ENCODE data around the gene ST8SIA1. TPM values are rescaled to one million over a fixed set of nuclear protein-coding genes. Genes with fewer than 3 reads are reported as not detected.

The ST8SIA1 gene
- polyA plus RNA-seq, 1 of the 3 experiments (the other 2 are of a cell fraction), result 0.12 TPM

- no peak overlapping the region for H2AFZ ChIP-seq (ENCODE audit: low read depth)
- CTCF ChIA-PET, result no interaction called here
- no peaks in the 10 kb centered on the region for H4K20me1 ChIP-seq (ENCODE audit: insufficient read depth)
- POLR2A ChIA-PET, result no interaction called here
- H3K79me2 ChIP-seq (ENCODE audit: insufficient read depth), result no peaks in the 10 kb centered on the region
- no peaks in the 10 kb centered on the region for H3K9me2 ChIP-seq
- no peaks in the 10 kb centered on the region for H3K4me1 ChIP-seq (ENCODE audit: control insufficient read depth in 1 of 2, insufficient read depth in 2 of 2, low read depth in 1 of 2, low read length in 1 of 2)
- H3K36me3 ChIP-seq (replicated peaks in 1 of 2; ENCODE audit: control insufficient read depth in 1 of 2, insufficient read depth in 2 of 2, low read length in 1 of 2), result no peaks in the 10 kb centered on the region
- H3K27ac ChIP-seq (ENCODE audit: low read depth in 2 of 2, low read length in 1 of 2), result no peak overlapping the region
- no peak overlapping the region for H3K9ac ChIP-seq
- 6% methylated on average over 1 of the region's 1 CpG for WGBS (ENCODE audit: low lambda C conversion rate)
- no peak overlapping the region for H3K4me3 ChIP-seq (ENCODE audit: low read depth in 2 of 2, low read length in 1 of 2)
- H3K9me3 ChIP-seq, result no peaks in the 10 kb centered on the region
- no peak overlapping the region for H3K4me2 ChIP-seq
- no peaks in the 10 kb centered on the region for H3K27me3 ChIP-seq (ENCODE audit: insufficient read depth)
- DNase-seq, result no peak
- TF ChIP-seq POLR2AphosphoS5 (IDR thresholded peaks at IDR 0.05; ENCODE audit: low read depth, low read length) (no peak), TEAD4 (IDR thresholded peaks at IDR 0.05; ENCODE audit: borderline replicate concordance, insufficient read depth) (no peak), PBX3 (IDR thresholded peaks at IDR 0.05) (no peak), CTCF (IDR thresholded peaks at IDR 0.05) (no peak), GABPA (IDR thresholded peaks at IDR 0.05; ENCODE audit: low read depth) (no peak), MEF2A (IDR thresholded peaks at IDR 0.05; ENCODE audit: borderline replicate concordance, low read depth) (no peak), TCF12 (IDR thresholded peaks at IDR 0.05) (no peak)
- no peaks in the 10 kb centered on the region for H3F3A ChIP-seq (replicated peaks; ENCODE audit: insufficient read depth)
These were observed 153.8 kb downstream of the ST8SIA1 start for GRCh38 chr12:22180705-22181104.

- Histone ChIP-seq H3K9me2 (no peaks in the 10 kb centered on the region), H3K79me2 (ENCODE audit: insufficient read depth) (no peaks in the 10 kb centered on the region), H3K27me3 (ENCODE audit: insufficient read depth) (no peaks in the 10 kb centered on the region), H3K4me3 (ENCODE audit: low read depth in 2 of 2, low read length in 1 of 2) (no peak overlapping the region), H3K4me1 (ENCODE audit: control insufficient read depth in 1 of 2, insufficient read depth in 2 of 2, low read depth in 1 of 2, low read length in 1 of 2) (no peaks in the 10 kb centered on the region), H3F3A (replicated peaks; ENCODE audit: insufficient read depth) (no peaks in the 10 kb centered on the region), H4K20me1 (ENCODE audit: insufficient read depth) (no peaks in the 10 kb centered on the region), H3K9me3 (no peaks in the 10 kb centered on the region), H3K27ac (ENCODE audit: low read depth in 2 of 2, low read length in 1 of 2) (no peak overlapping the region), H2AFZ (ENCODE audit: low read depth) (no peak overlapping the region), H3K36me3 (replicated peaks in 1 of 2; ENCODE audit: control insufficient read depth in 1 of 2, insufficient read depth in 2 of 2, low read length in 1 of 2) (no peaks in the 10 kb centered on the region), H3K4me2 (no peak overlapping the region), H3K9ac (no peak overlapping the region)
- DNase-seq, result no peak
- ChIA-PET POLR2A (no interaction called here), CTCF (no interaction called here)
- TF ChIP-seq RAD21 (IDR thresholded peaks at IDR 0.05; ENCODE audit: low read length), result no peak
- no peak for TF ChIP-seq SMC3 (IDR thresholded peaks at IDR 0.05; ENCODE audit: low read depth, low read length)
- TF ChIP-seq ZBTB33 (IDR thresholded peaks at IDR 0.05; ENCODE audit: borderline replicate concordance, low read depth), result no peak
- no peak for TF ChIP-seq GABPA (IDR thresholded peaks at IDR 0.05; ENCODE audit: low read depth)
- no peak for TF ChIP-seq CTCF (IDR thresholded peaks at IDR 0.05)
- no peak for TF ChIP-seq MXI1 (IDR thresholded peaks at IDR 0.05; ENCODE audit: low read depth, low read length)
- TF ChIP-seq FOXM1 (IDR thresholded peaks at IDR 0.05; ENCODE audit: low read depth), result no peak
- TF ChIP-seq EP300 (IDR thresholded peaks at IDR 0.05; ENCODE audit: borderline replicate concordance in 1 of 2, low read depth in 1 of 2, low read length in 1 of 2), result no peak
- no peak for TF ChIP-seq PBX3 (IDR thresholded peaks at IDR 0.05)
- no peak for TF ChIP-seq YY1 (IDR thresholded peaks at IDR 0.05; ENCODE audit: low read depth)
- no peak for TF ChIP-seq NFIC (IDR thresholded peaks at IDR 0.05; ENCODE audit: borderline replicate concordance)
These were observed 161.3 kb downstream of the ST8SIA1 start for GRCh38 chr12:22173177-22173576.
